ENCODE measurements around the gene FLNC.

Gene FLNC

GRCh38 chr7:128830231-128831177, at the start of gene FLNC:
Gene FLNC, plus strand, starts transcription at chr7:128830406. Its CDS starts 232 bp downstream, at chr7:128830638.
- Histone ChIP-seq H2AFZ (peak within 1 kb of the TSS; percentile 87), H3K9ac (no peak within 1 kb of the TSS), H3K27ac (no peak within 1 kb of the TSS)

GRCh38 chr7:128781126-128781525, 49.1 kb upstream of the FLNC start:
- Histone ChIP-seq H3K4me3 (ENCODE audit: low read depth, low read length) (no peak overlapping the region), H3K9ac (no peak overlapping the region), H3K4me1 (no peaks in the 10 kb centered on the region), H3K27me3 (ENCODE audit: control insufficient read depth, insufficient read depth, low read length) (no peaks in the 10 kb centered on the region), H3K36me3 (ENCODE audit: control insufficient read depth, insufficient read depth, low read length) (no peaks in the 10 kb centered on the region), H3K9me3 (ENCODE audit: control insufficient read depth, low read length) (no peaks in the 10 kb centered on the region), H3K27ac (no peak overlapping the region), H2AFZ (no peak overlapping the region), H3K79me2 (no peaks in the 10 kb centered on the region), H3K4me2 (ENCODE audit: low read length) (no peak overlapping the region)
- TF ChIP-seq CTCF (IDR thresholded peaks at IDR 0.05), result no peak

More at GRCh38 chr7:128830231-128831177, at the start of gene FLNC:
- TF ChIP-seq CTCF (IDR thresholded peaks at IDR 0.05), result no peak
- Histone ChIP-seq H3K27me3 (ENCODE audit: control insufficient read depth, insufficient read depth, low read length) (no peaks in the 10 kb centered on the region), H3K4me3 (ENCODE audit: low read depth, low read length) (peak within 1 kb of the TSS; percentile 47), H3K4me1 (peaks cover 14% of the 10 kb centered on the region), H3K9me3 (ENCODE audit: control insufficient read depth, low read length) (no peaks in the 10 kb centered on the region), H3K4me2 (ENCODE audit: low read length) (peak within 1 kb of the TSS; percentile 80), H3K36me3 (ENCODE audit: control insufficient read depth, insufficient read depth, low read length) (no peaks in the 10 kb centered on the region), H3K79me2 (no peaks in the 10 kb centered on the region)

- Histone ChIP-seq H3K9me3 (ENCODE audit: control insufficient read depth, low read length) (no peaks in the 10 kb centered on the region), H3K27ac (no peak overlapping the region), H3K79me2 (no peaks in the 10 kb centered on the region), H3K4me3 (ENCODE audit: low read depth, low read length) (no peak overlapping the region), H3K9ac (no peak overlapping the region), H3K36me3 (ENCODE audit: control insufficient read depth, insufficient read depth, low read length) (no peaks in the 10 kb centered on the region), H3K4me1 (no peaks in the 10 kb centered on the region), H2AFZ (no peak overlapping the region), H3K27me3 (ENCODE audit: control insufficient read depth, insufficient read depth, low read length) (no peaks in the 10 kb centered on the region), H3K4me2 (ENCODE audit: low read length) (no peak overlapping the region)
- TF ChIP-seq CTCF (IDR thresholded peaks at IDR 0.05), result no peak
These were observed 48.4 kb upstream of the FLNC start for GRCh38 chr7:128781851-128782250.

- no peaks in the 10 kb centered on the region for H3K9me3 ChIP-seq (ENCODE audit: control insufficient read depth, low read length)
- H3K9ac ChIP-seq, result no peak overlapping the region
- H3K27me3 ChIP-seq (ENCODE audit: control insufficient read depth, insufficient read depth, low read length), result no peaks in the 10 kb centered on the region
- H3K4me2 ChIP-seq (ENCODE audit: low read length), result no peak overlapping the region
- no peaks in the 10 kb centered on the region for H3K79me2 ChIP-seq
- TF ChIP-seq CTCF (IDR thresholded peaks at IDR 0.05), result no peak
- H3K27ac ChIP-seq, result no peak overlapping the region
- H3K4me3 ChIP-seq (ENCODE audit: low read depth, low read length), result no peak overlapping the region
- H3K36me3 ChIP-seq (ENCODE audit: control insufficient read depth, insufficient read depth, low read length), result no peaks in the 10 kb centered on the region
- H3K4me1 ChIP-seq, result no peaks in the 10 kb centered on the region
- H2AFZ ChIP-seq, result peak overlapping the region; percentile 25
These were observed 46.9 kb upstream of the FLNC start for GRCh38 chr7:128783143-128783861.
